Muscle of back (tissue), 13 donors: Measurements from ENCODE around the gene IGF2BP2. TPM values are rescaled to one million over a fixed set of nuclear protein-coding genes. Genes with fewer than 3 reads are reported as not detected.
"Not testable (repeated sequence)": the region's sequence is repeated elsewhere in the genome, so short reads cannot be mapped to it uniquely, and the experiment has no call there.

Experiments
- DNase-seq, 3 donors: peaks; one replicate each; pipeline versions ENCODE4 v3.0.0 to v3.0.0-alpha.2; 2013
- long read RNA-seq, 9 donors: transcript quantifications; one replicate each; lab custom pipeline, GENCODE V29; 2026
- polyA plus RNA-seq, 10 donors: library from polyadenylated mRNA; unstranded; fragments of 120-200 nt; gene quantifications; one replicate each; pipeline ENCODE4 v1.2.1, GENCODE V29; 2013; ENCODE audit not compliant: insufficient read length in 10 of 10

The IGF2BP2 gene
- 10 to 100 TPM; 34.6 to 59.6 (median 39.3) TPM for polyA plus RNA-seq
- long read RNA-seq, donor 1, partial matches to known transcripts: 0 of 4 reads
- long read RNA-seq, donor 1, other reads (novel, unspliced or antisense): 0 of 4 reads
- long read RNA-seq, donor 2, partial matches to known transcripts: 0 of 6 reads
- long read RNA-seq, donor 2, other reads (novel, unspliced or antisense): 0 of 6 reads
- long read RNA-seq, donor 3: 0 reads
- long read RNA-seq, donor 4, partial matches to known transcripts: 0 of 4 reads
- long read RNA-seq, donor 4, other reads (novel, unspliced or antisense): 0 of 4 reads
- long read RNA-seq, donor 5, partial matches to known transcripts: 7 of 13 reads
- long read RNA-seq, donor 5, other reads (novel, unspliced or antisense): 0 of 13 reads
- long read RNA-seq, donor 6, partial matches to known transcripts: 0 of 2 reads
- long read RNA-seq, donor 6, other reads (novel, unspliced or antisense): 0 of 2 reads
- long read RNA-seq, donor 7, partial matches to known transcripts: 0 of 7 reads
- long read RNA-seq, donor 7, other reads (novel, unspliced or antisense): 0 of 7 reads
- long read RNA-seq, donor 8, partial matches to known transcripts: 0 of 2 reads
- long read RNA-seq, donor 8, other reads (novel, unspliced or antisense): 0 of 2 reads
- long read RNA-seq, donor 9: 0 reads

DNA sequence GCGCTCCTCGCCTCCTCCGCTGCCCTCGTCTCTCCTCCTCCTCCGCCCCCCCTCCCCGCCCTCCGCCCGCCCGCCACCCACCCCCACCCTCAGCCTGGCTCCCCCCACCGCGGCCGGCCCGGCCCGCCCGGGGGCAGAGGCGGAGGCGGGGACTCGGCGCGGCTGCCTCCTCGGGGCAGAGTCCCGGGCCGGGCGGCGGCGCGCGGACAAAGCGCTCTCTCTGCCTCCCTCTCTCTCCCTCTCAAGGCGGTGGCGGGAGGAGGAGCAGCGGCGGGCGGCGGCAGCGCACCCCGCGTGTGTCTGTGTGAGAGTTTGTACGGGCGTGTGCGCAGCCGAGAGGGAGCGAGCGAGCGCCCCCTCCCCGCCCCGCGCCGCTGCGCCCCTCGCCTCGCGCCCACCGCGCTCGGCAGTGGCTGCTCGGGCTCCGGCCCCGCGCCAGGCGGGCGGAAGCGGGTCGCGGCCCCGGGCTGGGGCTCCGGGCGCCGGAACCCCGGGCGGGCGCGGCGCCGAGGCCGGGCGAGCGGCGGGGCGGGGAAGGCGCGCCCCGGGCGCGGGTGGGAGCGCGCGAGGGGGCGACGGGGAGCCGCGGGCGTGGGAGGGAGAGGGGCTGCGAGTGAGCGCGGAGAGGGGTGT, at the start of gene IGF2BP2:
Gene IGF2BP2, minus strand, starts transcription at position 37 of the 633 bp plus-strand sequence. CDS start 82 bp downstream, outside the sequence.
- peak; percentile 87 to 94 (median 89) for DNase-seq

DNA sequence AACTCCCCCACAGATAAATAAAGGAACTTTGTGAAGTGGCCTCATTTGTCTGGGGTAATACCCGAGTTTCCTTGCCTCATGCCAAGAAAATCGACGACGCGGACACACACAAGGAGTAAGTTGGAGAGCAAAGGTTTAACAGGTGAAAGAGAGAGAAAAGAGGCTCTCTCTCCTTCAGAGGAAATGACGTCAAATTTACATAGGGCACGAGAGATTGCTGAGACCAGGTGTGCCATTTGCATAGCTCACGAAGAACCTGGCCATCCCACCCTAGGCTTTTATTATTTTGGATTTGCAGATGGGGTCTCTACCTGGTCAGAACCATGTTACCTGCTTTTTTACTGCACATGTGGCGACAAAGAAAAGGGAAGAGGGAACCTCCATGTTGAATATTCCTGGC, 49.3 kb upstream of the IGF2BP2 start:
- DNase-seq: no peak

- DNase-seq: no peak
Measured at GRCh38 chr3:185867650-185868049, 42.8 kb upstream of the IGF2BP2 start.

DNA sequence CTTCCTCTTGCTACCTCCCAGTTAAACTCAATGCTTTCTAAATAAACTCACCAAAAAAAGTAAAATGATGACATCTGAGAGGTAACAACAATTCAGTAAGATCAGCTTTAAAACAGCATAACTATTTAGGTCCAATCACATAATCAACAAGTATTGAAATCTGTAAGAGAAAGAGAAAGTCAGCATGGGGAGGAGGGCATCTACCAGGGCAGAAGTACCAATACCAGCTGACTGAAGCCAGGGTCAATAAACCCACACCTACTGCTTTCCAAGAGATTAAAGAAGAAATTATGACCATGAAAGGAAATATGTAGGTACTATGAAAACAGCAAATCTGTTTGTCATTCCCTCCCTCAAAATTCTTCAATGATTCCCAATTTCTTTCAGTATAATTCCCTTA, 42.2 kb upstream of the IGF2BP2 start:
- no peak for DNase-seq

DNA sequence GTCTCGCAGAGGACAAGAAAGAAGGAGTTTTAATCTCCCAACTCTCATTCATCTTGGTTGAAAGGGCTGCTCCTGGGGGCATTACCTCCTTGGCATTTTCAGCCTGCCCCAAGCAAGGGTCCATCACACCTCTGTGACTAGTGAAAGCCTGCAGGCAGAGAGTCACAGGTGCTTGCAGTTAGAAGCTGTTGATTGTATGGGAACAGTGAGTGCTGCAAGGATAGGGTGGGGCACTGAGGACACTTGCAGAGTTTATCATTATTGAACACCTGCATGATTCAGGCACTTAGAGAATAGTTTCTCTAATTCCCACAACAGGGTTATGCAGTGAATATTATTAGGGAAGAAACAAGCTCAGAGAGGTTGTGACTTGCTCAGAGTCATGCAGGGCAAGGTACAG, 41.7 kb upstream of the IGF2BP2 start:
- no peak for DNase-seq

DNA sequence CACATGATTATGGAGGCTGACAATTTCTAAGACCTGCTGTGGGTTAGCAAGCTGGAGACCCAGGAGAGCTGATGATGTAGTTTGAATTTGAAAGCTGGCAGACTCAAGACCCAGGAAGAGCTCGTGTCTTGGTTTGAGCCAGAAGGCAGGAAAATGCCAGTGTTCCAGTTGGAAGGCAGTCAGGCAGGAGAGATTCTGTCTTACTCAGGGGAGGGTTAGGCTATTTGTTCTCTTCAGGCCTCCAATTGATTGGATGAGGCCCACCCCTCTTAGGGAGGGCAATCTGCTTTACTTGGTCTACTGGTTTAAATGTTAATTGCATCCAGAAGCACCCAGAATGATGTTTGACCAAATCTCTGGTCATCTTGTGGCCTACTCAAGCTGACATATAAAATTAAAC, 40.4 kb upstream of the IGF2BP2 start:
- DNase-seq: no peak

- DNase-seq: no peak
Measured at GRCh38 chr3:185864767-185865166, 39.9 kb upstream of the IGF2BP2 start.

GRCh38 chr3:185862920-185863319, 38.1 kb upstream of the IGF2BP2 start:
- no peak for DNase-seq

- no peak for DNase-seq
Measured at GRCh38 chr3:185859294-185859972, 34.6 kb upstream of the IGF2BP2 start.

DNA sequence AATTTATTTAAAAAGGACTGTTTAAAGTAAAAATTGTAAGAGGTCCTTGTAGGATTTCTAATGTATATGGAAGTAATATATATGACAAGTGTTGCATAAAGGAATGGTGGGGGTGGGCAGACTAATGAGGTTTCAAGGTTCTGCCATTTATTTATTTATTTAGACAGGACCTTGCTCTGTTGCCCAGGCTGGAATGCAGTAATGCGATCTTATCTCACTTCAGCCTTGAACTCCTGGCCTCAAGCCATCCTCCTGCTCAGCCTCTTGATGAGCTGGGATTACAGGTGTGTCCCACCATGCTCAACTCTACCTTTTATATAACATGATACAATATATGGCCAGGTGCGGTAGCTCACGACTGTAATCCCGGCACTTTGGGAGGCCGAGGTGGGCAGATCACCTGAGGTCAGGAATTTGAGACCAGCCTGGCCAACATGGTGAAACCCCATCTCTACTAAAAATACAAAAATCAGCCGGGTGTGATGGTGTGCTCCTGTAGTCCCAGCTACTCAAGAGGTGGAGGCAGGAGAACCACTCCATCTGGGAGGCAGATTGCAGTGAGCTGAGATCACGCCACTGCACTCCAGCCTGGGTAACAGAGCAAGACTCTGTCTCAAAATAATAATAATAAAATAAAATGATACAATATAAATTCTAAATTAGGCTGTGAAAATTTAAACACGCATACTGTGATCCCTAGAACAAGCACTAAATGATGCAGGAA, 33.8 kb upstream of the IGF2BP2 start:
- no peak for DNase-seq

DNA sequence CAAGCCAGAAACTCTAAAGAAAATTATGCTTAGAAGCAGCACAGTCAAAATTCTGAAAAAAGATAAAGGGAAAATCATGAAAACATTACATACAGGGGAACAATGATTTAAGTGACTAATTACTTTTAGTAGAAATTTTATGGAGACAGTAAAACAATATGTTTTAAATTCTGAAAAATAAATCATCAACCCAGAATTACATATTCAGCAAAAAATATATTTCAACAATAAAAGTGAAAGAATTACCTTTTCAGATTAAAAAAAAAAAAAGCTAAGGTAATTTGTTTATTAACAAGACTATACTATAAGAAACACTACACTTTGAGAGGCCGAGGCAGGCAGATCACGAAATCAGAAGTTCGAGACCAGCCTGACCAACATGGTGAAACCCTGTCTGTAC, 32.4 kb upstream of the IGF2BP2 start:
- DNase-seq: no peak

DNA sequence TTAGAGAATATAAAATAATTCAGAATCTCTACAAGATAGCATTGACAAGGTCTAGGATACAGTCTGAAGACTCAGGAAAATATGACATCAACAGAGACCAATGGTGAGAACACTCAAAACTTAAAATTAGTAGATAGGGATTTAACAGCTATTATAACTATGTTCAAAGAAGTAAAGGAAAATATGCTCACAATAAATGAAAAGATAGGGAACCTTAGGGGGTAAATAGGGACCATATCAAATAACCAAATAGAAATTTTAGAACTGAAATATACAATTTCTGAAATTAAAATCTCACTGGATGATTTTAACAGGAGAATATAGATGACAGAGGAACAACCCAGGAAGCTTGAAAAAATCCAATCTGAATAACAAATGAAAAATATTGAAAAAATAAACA, 31.8 kb upstream of the IGF2BP2 start:
- no peak for DNase-seq

DNA sequence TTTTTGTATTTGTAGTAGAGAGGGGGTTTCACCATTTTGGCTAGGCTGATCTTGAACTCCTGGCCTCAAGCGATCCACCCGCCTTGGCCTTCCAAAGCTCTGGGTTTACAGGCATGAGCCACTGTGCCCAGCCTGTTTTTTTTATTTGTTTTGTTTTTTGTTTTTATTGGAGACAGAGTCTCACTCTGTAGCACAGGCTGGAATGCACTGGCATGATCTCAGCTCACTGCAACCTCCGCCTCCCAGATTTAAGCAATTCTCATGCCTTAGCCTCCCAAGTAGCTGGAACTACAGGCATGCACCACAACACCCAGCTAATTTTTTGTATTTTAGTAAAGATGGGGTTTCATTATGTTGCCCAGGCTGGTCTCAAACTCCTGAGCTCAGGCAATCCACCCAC, 28.9 kb upstream of the IGF2BP2 start:
- not testable (repeated sequence) for DNase-seq

DNA sequence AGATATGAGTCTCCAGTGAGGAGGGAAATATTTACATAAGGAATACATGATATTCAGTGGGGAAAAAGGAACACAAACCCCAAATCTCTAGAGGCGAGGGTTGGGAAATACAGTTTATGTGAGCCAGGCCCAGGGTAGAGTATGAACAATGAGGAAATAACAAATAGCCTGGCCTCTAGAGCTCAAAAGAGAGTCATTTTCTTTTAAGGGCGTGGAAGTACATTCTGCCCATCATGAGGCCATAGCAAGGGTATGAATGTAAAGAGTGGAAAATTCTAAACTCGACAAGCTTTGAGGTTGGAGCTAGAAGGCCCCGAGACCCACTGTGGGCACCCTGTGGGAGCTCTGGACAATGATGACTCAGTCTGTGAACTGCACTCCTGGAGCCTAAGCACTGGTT, 27.8 kb upstream of the IGF2BP2 start:
- DNase-seq: no peak

DNA sequence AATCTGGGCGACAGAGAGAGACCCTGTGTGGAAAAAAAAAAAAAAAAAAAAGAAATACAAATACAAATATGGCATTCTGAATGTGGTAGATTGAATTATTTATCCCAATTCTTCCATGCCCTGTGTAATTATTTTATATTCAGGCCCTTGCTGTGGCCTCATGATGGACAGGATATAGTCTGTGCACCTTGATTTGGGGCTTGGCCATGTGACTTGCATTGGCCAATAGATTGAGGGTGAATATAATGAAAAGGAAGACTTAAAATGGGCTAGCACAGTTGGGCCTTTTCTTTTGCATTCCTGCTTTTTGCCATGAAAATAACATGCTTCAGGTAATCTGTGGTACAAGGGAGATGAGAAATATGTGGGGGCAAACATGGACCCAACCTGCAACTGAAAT, 27.1 kb upstream of the IGF2BP2 start:
- DNase-seq: no peak

DNA sequence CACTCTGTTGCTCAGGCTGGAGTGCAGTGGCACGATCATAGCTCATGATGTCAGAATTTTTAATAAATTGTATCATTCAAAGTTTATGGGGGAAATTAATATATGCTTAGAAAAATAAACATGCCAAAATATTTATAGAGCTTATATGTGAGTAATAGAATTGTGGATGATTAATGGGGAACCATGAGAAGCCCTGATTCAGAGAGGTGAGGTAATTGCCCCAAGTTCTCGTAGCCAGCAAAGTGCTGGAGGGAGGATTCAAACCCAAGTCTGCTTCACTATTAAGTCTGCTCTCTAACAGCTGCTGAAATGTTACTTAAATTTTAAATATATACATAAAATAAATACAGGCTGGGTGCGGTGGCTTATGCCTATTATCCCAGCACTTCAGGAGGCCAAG, 26.2 kb upstream of the IGF2BP2 start:
- DNase-seq: no peak

DNA sequence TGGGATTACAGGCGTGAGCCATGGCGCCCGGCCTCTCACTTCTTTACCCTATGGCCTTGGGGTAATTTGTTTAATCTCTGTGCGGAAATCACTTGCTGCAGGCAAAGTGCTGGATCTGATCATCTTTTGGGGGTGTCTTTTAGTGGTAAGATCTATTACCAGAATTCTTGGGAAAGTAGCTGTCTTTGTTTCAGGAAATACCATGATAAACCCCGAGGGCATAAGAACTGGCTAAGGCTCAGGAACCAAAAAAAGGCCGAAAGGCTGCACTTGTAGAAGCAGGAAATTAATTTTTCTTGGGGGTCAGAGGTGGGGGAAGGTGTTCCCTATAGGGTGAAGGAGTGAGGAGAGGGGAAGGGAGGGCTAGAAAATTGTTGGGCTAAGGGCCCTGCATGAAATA, 22.7 kb upstream of the IGF2BP2 start:
- DNase-seq: no peak

DNA sequence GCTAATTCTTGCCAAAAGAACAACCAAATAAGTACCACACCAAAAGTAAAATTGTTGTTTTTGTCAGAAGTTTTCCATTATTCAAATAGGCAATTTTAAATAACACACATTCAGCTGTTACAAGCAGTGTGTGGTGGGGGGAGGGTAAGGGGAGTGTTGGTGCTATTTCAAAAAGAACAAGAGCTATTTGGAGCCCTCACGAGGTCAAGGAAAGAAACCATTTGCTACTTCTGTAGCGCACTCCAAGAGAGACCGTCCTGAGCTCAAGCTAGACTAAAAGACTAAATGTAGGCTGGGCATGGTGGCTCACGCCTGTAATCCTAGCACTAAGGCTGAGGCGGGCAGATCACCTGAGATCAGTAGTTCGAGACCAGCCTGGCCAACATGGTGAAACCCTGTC, 21.2 kb upstream of the IGF2BP2 start:
- DNase-seq: peak in 2 of 3 donors; percentile 6 to 26

GRCh38 chr3:185844051-185844450, 19.2 kb upstream of the IGF2BP2 start:
- no peak for DNase-seq

DNA sequence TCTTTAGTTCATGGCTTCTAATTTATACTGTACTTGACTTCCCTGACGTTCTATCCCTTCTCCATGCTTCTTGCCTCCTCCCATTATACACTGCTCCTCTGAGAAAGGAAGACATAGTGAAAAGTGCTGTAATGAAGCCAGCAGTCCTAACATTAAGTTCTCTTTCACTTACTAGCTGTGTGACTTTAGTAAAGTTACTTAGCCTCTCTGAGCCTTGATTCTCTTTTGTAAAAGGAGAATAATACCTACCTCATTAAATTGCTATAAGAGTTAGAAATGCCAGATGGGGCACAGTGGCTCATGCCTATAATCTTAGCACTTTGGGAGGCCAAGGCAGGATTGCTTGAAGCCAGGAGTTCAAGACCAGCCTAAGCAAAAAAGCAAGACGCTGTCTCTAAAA, 18.8 kb upstream of the IGF2BP2 start:
- DNase-seq: no peak

- no peak for DNase-seq
Measured at GRCh38 chr3:185843126-185843525, 18.3 kb upstream of the IGF2BP2 start.

DNA sequence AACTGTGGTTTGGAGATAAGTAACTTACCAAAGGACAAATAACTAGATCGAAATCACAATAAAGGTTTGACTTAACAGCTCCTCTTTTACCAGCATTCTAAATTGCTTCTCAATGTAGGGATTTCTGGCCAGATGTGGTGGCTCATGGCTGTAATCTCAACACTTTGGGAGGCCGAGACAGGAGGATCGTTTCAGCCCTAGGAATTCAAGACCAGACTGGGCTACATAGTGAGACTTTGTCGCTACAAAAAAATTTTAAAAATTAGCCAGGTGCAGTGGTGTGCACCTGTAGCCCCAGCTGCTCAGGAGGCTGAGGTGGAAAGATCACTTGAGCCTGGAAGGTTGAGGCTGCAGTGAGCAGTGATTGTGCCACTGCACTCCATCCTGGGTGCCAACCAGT, 17.4 kb upstream of the IGF2BP2 start:
- DNase-seq: no peak
